HepG2 (cell line): ENCODE results near the gene NPC2. TPM values are rescaled to one million over a fixed set of nuclear protein-coding genes. Genes with fewer than 3 reads are reported as not detected.
"Not testable (repeated sequence)": the region's sequence is repeated elsewhere in the genome, so short reads cannot be mapped to it uniquely, and the experiment has no call there.

Source experiments
- ATAC-seq: fragments of 200-7000 bp; cut with Tn5 transposase; 3 replicates; pipeline ENCODE4 v1.9.1; 2020; ENCODE audit warnings: mild to moderate bottlenecking, moderate library complexity
- BruUV-seq: library from RNA; stranded (reverse); fragments of 400-500 nt; replicated peaks from 2 replicates; lab custom pipeline; 2021; lab: Mats Ljungman, UMichigan
- CTCF ChIA-PET: fragments of 300-600 bp; formaldehyde crosslinking; extraction: SDS; loops from one replicate; lab custom pipeline; 2021; ENCODE audit warnings: low total read pairs, inconsistent platforms, low intra/inter-chr PET ratio; lab: Yijun Ruan, JAX
- POLR2A ChIA-PET: fragments of 350-600 bp; sonication (Branson Sonifier 250); formaldehyde crosslinking; loops from one replicate; lab custom pipeline; 2020; ENCODE audit warnings: antibody characterized with exemption, inconsistent platforms; lab: Yijun Ruan, JAX
- DNase-seq: peaks from one replicate; pipeline ENCODE4 v3.0.0-alpha.2; 2015; ENCODE audit warnings: low spot score
- FAIRE-seq: peaks from 3 replicates; lab custom pipeline; 2011; peaks lifted over from hg19 to GRCh38; lab: Jason Lieb, UNC
- H2AFZ ChIP-seq: one replicate; pipeline ENCODE4 v1.6.1; 2011; ENCODE audit warnings: low read length, inconsistent platforms
- H3K27ac ChIP-seq: fragments of 300-600 bp; 3 replicates; pipeline ENCODE4 v1.8.0; 2011; ENCODE audit warnings: mixed run types, mild to moderate bottlenecking, mixed read lengths, low read length, inconsistent platforms; ENCODE audit not compliant: insufficient read depth; ENCODE audit errors: extremely low read length
- H3K27me3 ChIP-seq, 2 experiments: fragments of 200-600 bp in 1 of 2; 2 replicates in 1 of 2; 3 replicates in 1 of 2; pipeline versions ENCODE4 v1.6.0 to v1.8.0; 2011; ENCODE audit warnings: low read length in 2 of 2, mild to moderate bottlenecking in 2 of 2, moderate library complexity in 2 of 2, inconsistent platforms in 1 of 2; ENCODE audit not compliant: insufficient read depth in 2 of 2, control insufficient read depth in 1 of 2
- H3K36me3 ChIP-seq, 2 experiments: fragments of 200-600 bp in 1 of 2; replicated peaks in 1 of 2; 2 replicates in 1 of 2; 3 replicates in 1 of 2; pipeline versions ENCODE4 v1.5.1 to v1.8.0; 2011; ENCODE audit warnings: low read length in 2 of 2, inconsistent platforms in 1 of 2; ENCODE audit not compliant: insufficient read depth in 2 of 2, control insufficient read depth in 1 of 2
- H3K4me1 ChIP-seq: 2 replicates; pipeline ENCODE4 v1.5.1; 2012; ENCODE audit warnings: low read length, inconsistent platforms; ENCODE audit not compliant: insufficient read depth
- H3K4me2 ChIP-seq: 2 replicates; pipeline ENCODE4 v1.6.0; 2011; ENCODE audit warnings: low read depth, low read length, inconsistent platforms
- H3K4me3 ChIP-seq, 3 experiments: fragments of 200-600 bp in 1 of 3; sonication (generic), shearing (Covaris generic) in 1 of 3; replicated peaks in 1 of 3; 2 replicates each; pipeline ENCODE4 v1.5.1; 2011 to 2016; ENCODE audit warnings: low read length in 3 of 3, inconsistent platforms in 2 of 3, low read depth in 2 of 3, mild to moderate bottlenecking in 2 of 3, control low read depth in 1 of 3, mixed read lengths in 1 of 3; ENCODE audit not compliant: insufficient read depth in 1 of 3
- H3K79me2 ChIP-seq: one replicate; pipeline ENCODE4 v1.6.1; 2011; ENCODE audit warnings: low read length, inconsistent platforms; ENCODE audit not compliant: insufficient read depth
- H3K9ac ChIP-seq: 2 replicates; pipeline ENCODE4 v1.6.0; 2011; ENCODE audit warnings: mild to moderate bottlenecking, low read depth, low read length, inconsistent platforms; ENCODE audit not compliant: insufficient read depth
- H3K9me3 ChIP-seq: 2 replicates; pipeline ENCODE4 v1.5.1; 2012; ENCODE audit warnings: mild to moderate bottlenecking, low read length
- H4K20me1 ChIP-seq: 2 replicates; pipeline ENCODE4 v1.6.0; 2011; ENCODE audit warnings: inconsistent platforms, mild to moderate bottlenecking, low read length, moderate library complexity; ENCODE audit not compliant: insufficient read depth
- AKAP8 ChIP-seq: sonication (generic); formaldehyde crosslinking; IDR thresholded peaks from 2 replicates; pipeline ENCODE4 v1.5.1; 2020; ENCODE audit warnings: mild to moderate bottlenecking, missing genetic modification reagents
- DMAP1 ChIP-seq: IDR thresholded peaks from 2 replicates; pipeline ENCODE4 v1.6.1; 2016
- MBD4 ChIP-seq: IDR thresholded peaks from 2 replicates; pipeline ENCODE4 v1.6.1; 2012; ENCODE audit warnings: low read length, inconsistent platforms, borderline replicate concordance
- NFATC3 ChIP-seq: sonication (generic); formaldehyde crosslinking; IDR thresholded peaks from 2 replicates; pipeline ENCODE4 v1.5.1; 2020; ENCODE audit warnings: mild to moderate bottlenecking, missing genetic modification reagents
- NKX3-1 ChIP-seq: sonication (generic); formaldehyde crosslinking; IDR thresholded peaks from 2 replicates; pipeline ENCODE4 v1.5.0; 2020; ENCODE audit warnings: missing genetic modification reagents
- TCF7 ChIP-seq: sonication (generic); IDR thresholded peaks from 2 replicates; pipeline ENCODE4 v1.6.1; 2016; ENCODE audit warnings: antibody characterized with exemption, low read depth
- TFAP4 ChIP-seq: sonication (generic); IDR thresholded peaks from 2 replicates; pipeline ENCODE4 v1.6.1; 2016; ENCODE audit warnings: low read depth, borderline replicate concordance
- ZFP41 ChIP-seq: sonication (generic); formaldehyde crosslinking; IDR thresholded peaks from 2 replicates; pipeline ENCODE4 v1.4.0; 2020; ENCODE audit warnings: mild to moderate bottlenecking, missing genetic modification reagents, borderline replicate concordance
- ZFP82 ChIP-seq: sonication (generic); formaldehyde crosslinking; IDR thresholded peaks from 2 replicates; pipeline ENCODE4 v1.5.1; 2020; ENCODE audit warnings: mild to moderate bottlenecking, missing genetic modification reagents, borderline replicate concordance
- ZNF235 ChIP-seq: sonication (generic); formaldehyde crosslinking; IDR thresholded peaks from 2 replicates; pipeline ENCODE4 v1.8.1; 2023; ENCODE audit warnings: mild to moderate bottlenecking, missing genetic modification reagents, borderline replicate concordance
- ZNF337 ChIP-seq: sonication (generic); formaldehyde crosslinking; IDR thresholded peaks from 2 replicates; pipeline ENCODE4 v1.5.1; 2020; ENCODE audit warnings: missing genetic modification reagents, low read depth, mild to moderate bottlenecking, borderline replicate concordance
- ZNF382 ChIP-seq: sonication (generic); formaldehyde crosslinking; IDR thresholded peaks from 2 replicates; pipeline ENCODE4 v1.5.0; 2020; ENCODE audit warnings: missing genetic modification reagents, mild to moderate bottlenecking, borderline replicate concordance
- ZNF660 ChIP-seq: sonication (generic); formaldehyde crosslinking; IDR thresholded peaks from 2 replicates; pipeline ENCODE4 v1.5.1; 2020; ENCODE audit warnings: mild to moderate bottlenecking, low read depth, missing genetic modification reagents, borderline replicate concordance
- ZNF773 ChIP-seq: sonication (generic); formaldehyde crosslinking; IDR thresholded peaks from 2 replicates; pipeline ENCODE4 v1.4.0; 2020; ENCODE audit warnings: missing genetic modification reagents, borderline replicate concordance
- ZNF782 ChIP-seq: sonication (generic); formaldehyde crosslinking; IDR thresholded peaks from 2 replicates; pipeline ENCODE4 v1.4.0; 2020; ENCODE audit warnings: missing genetic modification reagents, mild to moderate bottlenecking, borderline replicate concordance
- WGBS: methylation state at CpG from one replicate; pipeline ENCODE4 v1.1.6; 2017; ENCODE audit warnings: low lambda C conversion rate; 5-methylcytosine and 5-hydroxymethylcytosine counted together
- in situ Hi-C: cut with HindIII; loops from 2 replicates; pipeline ENCODE4 v1.10.0; 2017; ENCODE audit warnings: low pct_unique_long_range_greater_than_20kb; ENCODE audit not compliant: extremely low pct_ligation_motif_present
- intact Hi-C: fragments of 100-400 bp; cut with micrococcal nuclease; formaldehyde crosslinking; loops from one replicate; pipeline ENCODE4 v1.10.0; 2022; ENCODE audit not compliant: unreplicated experiment
- polyA plus RNA-seq, 8 experiments: library from polyadenylated mRNA; depleted of rRNA in 3 of 8; stranded (reverse) in 7 of 8; unstranded in 1 of 8; fragments of >200 nt; fragmentation: Illumina TruSeq in 4 of 8; extraction: Trizol in 4 of 8; gene quantifications; 2 replicates each; pipeline versions ENCODE4 v1.2.1 to v1.2.3, GENCODE V29; 2011 to 2016; ENCODE audit warnings: low read depth in 4 of 8, missing spikeins in 1 of 8, mixed read lengths in 1 of 8; ENCODE audit not compliant: insufficient read depth in 1 of 8
- total RNA-seq, 5 experiments: library from RNA; depleted of rRNA; stranded (reverse); fragments of >200 nt; fragmentation: Illumina TruSeq; extraction: Trizol; gene quantifications; 2 replicates each; pipeline ENCODE4 v1.2.3, GENCODE V29; 2016; ENCODE audit warnings: low read depth in 1 of 5
- TF ChIP-seq, protein P1 (sequence below): sonication (generic); formaldehyde crosslinking; IDR thresholded peaks from 2 replicates; pipeline ENCODE4 v1.4.0; 2020; ENCODE audit warnings: missing genetic modification reagents, low read depth, mild to moderate bottlenecking, borderline replicate concordance

Gene NPC2
- total and polyA plus RNA-seq, 2 of the 13 experiments (the other 11 are each of a cell fraction or from before 2014, with no cell fraction given), result 132 to 164 TPM

GRCh38 chr14:74456684-74457564, 36.2 kb downstream of the NPC2 start:
- Histone ChIP-seq H3K4me3 (no peak overlapping the region), H3K4me1 (no peaks in the 10 kb centered on the region), H3K27me3 (no peaks in the 10 kb centered on the region), H4K20me1 (no peaks in the 10 kb centered on the region), H3K79me2 (no peaks in the 10 kb centered on the region), H3K36me3 (no peaks in the 10 kb centered on the region), H3K9ac (no peak overlapping the region), H3K27ac (no peak overlapping the region), H2AFZ (no peak overlapping the region), H3K4me2 (no peak overlapping the region), H3K9me3 (no peaks in the 10 kb centered on the region)
- ChIA-PET CTCF (no interaction called here), POLR2A (no interaction called here)
- 44% methylated on average over 11 of the region's 17 CpGs for WGBS
- FAIRE-seq, result no peak
- no TSS peak for BruUV-seq
- TF ChIP-seq NFATC3 (CRISPR knock-in tag) (no peak), TCF7 (no peak), TFAP4 (no peak), ZNF235 (CRISPR knock-in tag) (no peak), ZFP41 (no peak), DMAP1 (CRISPR knock-in tag) (no peak), MBD4 (no peak), ZNF660 (no peak), ZNF382 (CRISPR knock-in tag) (no peak), NKX3-1 (CRISPR knock-in tag) (no peak), ZNF782 (CRISPR knock-in tag) (no peak), ZFP82 (no peak), ZNF337 (CRISPR knock-in tag) (no peak), ZNF773 (CRISPR knock-in tag) (no peak), AKAP8 (CRISPR knock-in tag) (no peak)
- TF ChIP-seq, protein P1, sequence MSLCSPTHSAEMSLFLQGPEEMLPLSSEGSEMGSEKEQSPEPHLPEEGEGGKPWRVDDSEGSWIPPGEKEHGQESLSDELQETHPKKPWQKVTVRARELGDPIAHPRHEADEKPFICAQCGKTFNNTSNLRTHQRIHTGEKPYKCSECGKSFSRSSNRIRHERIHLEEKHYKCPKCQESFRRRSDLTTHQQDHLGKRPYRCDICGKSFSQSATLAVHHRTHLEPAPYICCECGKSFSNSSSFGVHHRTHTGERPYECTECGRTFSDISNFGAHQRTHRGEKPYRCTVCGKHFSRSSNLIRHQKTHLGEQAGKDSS (CRISPR knock-in tag), result no peak
- in situ Hi-C loops, result no loop called here
- DNase-seq, result no peak
- no peak for ATAC-seq
- intact Hi-C loops, result no loop called here

GRCh38 chr14:74454397-74454796, 38.7 kb downstream of the NPC2 start:
- H4K20me1 ChIP-seq, result not testable (repeated sequence)

More at GRCh38 chr14:74454397-74454796, 38.7 kb downstream of the NPC2 start:
- H3K9ac ChIP-seq, H3K79me2 ChIP-seq, ATAC-seq, FAIRE-seq, POLR2A ChIA-PET, H3K4me3 ChIP-seq, H3K27me3 ChIP-seq, CTCF ChIA-PET, intact Hi-C loops, in situ Hi-C loops, H3K27ac ChIP-seq, H3K36me3 ChIP-seq, DNase-seq, H3K4me1 ChIP-seq, BruUV-seq, H3K4me2 ChIP-seq, H2AFZ ChIP-seq, H3K9me3 ChIP-seq: not testable (repeated sequence)
- 50% methylated on average over 5 of the region's 5 CpGs for WGBS
